Hematopoietic multipotent progenitor cell treated with erythropoietin and hydrocortisone succinate and interleukin-3 and kit ligand, for 15 days (in vitro differentiated cells): Measurements from ENCODE around the gene NR5A1.

ENCODE experiments used
- DNase-seq: peaks from one replicate; pipeline ENCODE4 v3.0.0-alpha.2; 2015; ENCODE audit warnings: low spot score

The NR5A1 gene

GRCh38 chr9:124440786-124441185 is 66.4 kb downstream of the NR5A1 start:
- DNase-seq, result no peak

- no peak for DNase-seq
Observed at GRCh38 chr9:124439686-124440243, 67.4 kb downstream of the NR5A1 start.

GRCh38 chr9:124439086-124439485 is 68.1 kb downstream of the NR5A1 start:
- no peak for DNase-seq

- DNase-seq, result no peak
Observed at GRCh38 chr9:124438091-124438490, 69.1 kb downstream of the NR5A1 start.

GRCh38 chr9:124437086-124437485 is 70.1 kb downstream of the NR5A1 start:
- DNase-seq, result no peak

- DNase-seq, result no peak
Observed at GRCh38 chr9:124436320-124436719, 70.9 kb downstream of the NR5A1 start.
